GM13977 (cell line): ENCODE data around the gene DIPK2B.

Experiments used
- DNase-seq: peaks from one replicate; pipeline ENCODE4 v3.0.0; 2012; ENCODE audit warnings: low spot score
- in situ Hi-C: fragments of 300-500 bp; cut with MboI; formaldehyde crosslinking; loops from one replicate; pipeline ENCODE4 v1.12.0; 2022; ENCODE audit warnings: low sequenced_read_pairs, low pct_unique_long_range_greater_than_20kb, mixed read lengths, inconsistent platforms; ENCODE audit not compliant: unreplicated experiment
- TF ChIP-seq, protein P1 (sequence below): IDR thresholded peaks from 2 replicates; pipeline ENCODE4 v1.5.1; 2012; ENCODE audit warnings: mild to moderate bottlenecking, control low read depth; ENCODE audit not compliant: insufficient read depth; ENCODE audit errors: extremely low read depth, missing control alignments

The DIPK2B gene, protein sequence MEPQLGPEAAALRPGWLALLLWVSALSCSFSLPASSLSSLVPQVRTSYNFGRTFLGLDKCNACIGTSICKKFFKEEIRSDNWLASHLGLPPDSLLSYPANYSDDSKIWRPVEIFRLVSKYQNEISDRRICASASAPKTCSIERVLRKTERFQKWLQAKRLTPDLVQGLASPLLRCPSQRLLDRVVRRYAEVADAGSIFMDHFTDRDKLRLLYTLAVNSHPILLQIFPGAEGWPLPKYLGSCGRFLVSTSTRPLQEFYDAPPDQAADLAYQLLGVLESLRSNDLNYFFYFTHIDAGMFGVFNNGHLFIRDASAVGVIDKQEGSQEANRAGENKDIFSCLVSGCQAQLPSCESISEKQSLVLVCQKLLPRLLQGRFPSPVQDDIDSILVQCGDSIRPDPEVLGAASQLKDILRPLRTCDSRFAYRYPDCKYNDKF

DNA sequence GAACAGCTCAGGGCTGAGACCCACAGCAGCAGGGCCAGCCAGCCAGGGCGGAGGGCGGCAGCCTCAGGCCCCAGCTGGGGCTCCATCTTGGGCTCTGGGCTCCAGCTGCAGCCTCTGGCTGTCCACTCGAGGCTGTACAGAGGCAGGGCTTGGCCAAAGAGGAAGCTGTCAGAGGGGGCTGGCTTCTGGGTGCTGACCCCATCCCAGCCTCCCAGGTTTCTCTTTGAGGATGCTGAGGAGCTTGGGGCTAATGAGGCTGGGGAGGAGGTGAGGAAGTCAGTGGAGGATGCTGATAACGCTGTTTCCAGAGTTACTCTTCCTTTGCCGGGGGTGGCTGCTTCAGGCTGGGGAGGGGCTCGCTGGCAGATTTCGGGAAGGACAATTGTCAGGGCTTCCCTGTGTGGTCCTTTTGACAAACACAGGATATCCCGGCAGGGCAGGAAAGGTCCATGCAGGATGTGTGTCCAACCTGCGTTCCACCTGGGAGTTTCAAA is at the start of gene DIPK2B:
TSS of gene DIPK2B (minus strand) at position 136 of the 494 bp plus-strand sequence. CDS start at position 86, 50 bp downstream.
- in situ Hi-C loops = no loop called here
- TF ChIP-seq, protein P1, sequence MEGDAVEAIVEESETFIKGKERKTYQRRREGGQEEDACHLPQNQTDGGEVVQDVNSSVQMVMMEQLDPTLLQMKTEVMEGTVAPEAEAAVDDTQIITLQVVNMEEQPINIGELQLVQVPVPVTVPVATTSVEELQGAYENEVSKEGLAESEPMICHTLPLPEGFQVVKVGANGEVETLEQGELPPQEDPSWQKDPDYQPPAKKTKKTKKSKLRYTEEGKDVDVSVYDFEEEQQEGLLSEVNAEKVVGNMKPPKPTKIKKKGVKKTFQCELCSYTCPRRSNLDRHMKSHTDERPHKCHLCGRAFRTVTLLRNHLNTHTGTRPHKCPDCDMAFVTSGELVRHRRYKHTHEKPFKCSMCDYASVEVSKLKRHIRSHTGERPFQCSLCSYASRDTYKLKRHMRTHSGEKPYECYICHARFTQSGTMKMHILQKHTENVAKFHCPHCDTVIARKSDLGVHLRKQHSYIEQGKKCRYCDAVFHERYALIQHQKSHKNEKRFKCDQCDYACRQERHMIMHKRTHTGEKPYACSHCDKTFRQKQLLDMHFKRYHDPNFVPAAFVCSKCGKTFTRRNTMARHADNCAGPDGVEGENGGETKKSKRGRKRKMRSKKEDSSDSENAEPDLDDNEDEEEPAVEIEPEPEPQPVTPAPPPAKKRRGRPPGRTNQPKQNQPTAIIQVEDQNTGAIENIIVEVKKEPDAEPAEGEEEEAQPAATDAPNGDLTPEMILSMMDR = no peak
- DNase-seq = no peak

DNA sequence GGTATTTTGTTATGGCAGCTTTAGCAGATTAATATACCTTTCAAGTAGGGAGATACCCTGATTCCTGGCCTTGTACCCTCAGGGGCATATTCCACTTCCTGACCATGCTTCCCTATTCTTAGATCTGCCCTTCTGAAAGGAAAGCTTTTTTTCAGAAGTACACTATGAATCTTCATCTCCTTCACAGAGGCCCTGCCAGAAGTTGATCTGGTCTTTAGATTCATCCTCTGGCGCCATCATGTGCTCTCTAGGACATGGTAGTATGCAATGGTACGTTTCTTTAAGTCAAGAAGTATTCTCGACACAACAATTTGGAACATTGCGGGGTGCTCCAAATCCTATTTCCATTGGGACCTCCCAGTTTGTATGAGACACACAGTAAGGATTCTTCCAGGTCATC is 39.6 kb upstream of the DIPK2B start:
- in situ Hi-C loops = no loop called here
- no peak for DNase-seq
- TF ChIP-seq, protein P1 = no peak

GRCh38 chrX:45238489-45238888 is 37.8 kb upstream of the DIPK2B start:
- in situ Hi-C loops = no loop called here
- no peak for DNase-seq
- TF ChIP-seq, protein P1 = no peak

DNA sequence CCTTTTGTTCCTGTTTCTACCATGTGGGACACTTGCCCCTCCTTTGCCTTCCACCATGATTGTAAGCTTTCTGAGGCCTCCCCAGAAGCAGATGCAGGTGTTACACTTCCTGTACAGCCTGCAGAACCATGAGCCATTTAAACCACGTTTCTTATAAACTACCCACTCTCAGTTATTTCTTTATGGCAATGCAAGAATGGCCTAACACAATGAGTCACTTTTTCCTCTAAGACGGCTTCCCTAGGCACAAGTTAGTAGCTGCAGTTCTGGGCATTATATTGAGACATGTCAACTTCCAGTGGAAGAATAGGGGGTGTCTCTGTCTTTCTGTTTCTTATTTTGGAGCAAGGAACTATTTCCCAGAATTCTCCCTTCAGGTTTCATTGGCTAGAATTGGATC is 32.9 kb upstream of the DIPK2B start:
- in situ Hi-C loops = no loop called here
- TF ChIP-seq, protein P1 = no peak
- DNase-seq = no peak

DNA sequence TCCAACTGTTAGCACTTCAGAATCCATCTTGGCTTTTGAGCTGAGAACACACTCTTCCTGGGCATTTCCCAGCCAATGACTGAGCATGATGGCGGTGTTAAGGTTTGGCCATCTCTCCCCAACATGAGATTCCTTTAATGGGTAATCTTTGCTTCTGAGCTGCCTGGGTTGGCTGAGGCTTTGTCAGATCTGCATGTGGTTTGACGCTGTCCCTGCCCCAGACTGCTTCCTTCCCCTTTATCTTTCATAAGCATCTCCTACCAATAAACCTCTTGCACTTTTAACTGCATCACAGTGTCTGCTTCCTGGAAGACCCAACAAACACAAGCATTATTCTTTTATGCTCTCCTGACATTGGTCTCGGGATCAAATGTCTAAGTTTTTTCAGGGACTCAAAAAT is 31.5 kb upstream of the DIPK2B start:
- TF ChIP-seq, protein P1 = no peak
- no peak for DNase-seq

GRCh38 chrX:45230410-45230809 is 29.7 kb upstream of the DIPK2B start:
- in situ Hi-C loops = no loop called here
- no peak for DNase-seq
- TF ChIP-seq, protein P1 = no peak

More for the DNA sequence above, 31.5 kb upstream of the DIPK2B start:
- in situ Hi-C loops = no loop called here
